ENCODE results near the gene UNC119. TPM values are rescaled to one million over a fixed set of nuclear protein-coding genes. Genes with fewer than 3 reads are reported as not detected.

The UNC119 gene
- total and polyA plus RNA-seq, 2 donors (not counting 1 experiment from before 2014, with no cell fraction given) = 19.2 to 26.4 TPM

DNA sequence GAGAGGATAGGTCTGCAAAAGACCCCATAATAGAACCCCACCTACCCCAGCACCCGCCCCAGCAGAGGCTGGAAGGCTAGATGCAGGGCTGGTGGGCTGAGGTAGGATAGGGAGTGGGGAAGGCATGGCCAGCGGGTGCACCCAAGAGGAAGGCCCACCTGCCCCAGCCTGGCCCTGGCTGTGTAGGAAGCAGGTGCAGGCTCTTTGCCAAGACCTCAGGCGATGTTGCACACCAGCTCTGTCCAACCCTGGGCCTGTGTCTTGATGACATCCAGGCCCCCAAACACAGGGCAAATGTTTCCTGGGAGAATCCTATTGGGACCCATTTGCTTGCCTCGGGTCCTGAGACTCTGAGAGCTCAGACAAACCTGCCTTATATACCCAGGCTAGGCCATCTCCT lies 12.2 kb downstream of the UNC119 start:
- H3K9me3 ChIP-seq (ENCODE audit: control insufficient read depth, insufficient read depth, low read depth, low read length) = no peaks in the 10 kb centered on the region
- H4K20me1 ChIP-seq (ENCODE audit: control insufficient read depth, extremely low read depth, insufficient read depth, low read length) = no peaks in the 10 kb centered on the region
- TF ChIP-seq CTCF (conservative IDR thresholded peaks at IDR 0.05 in 1 of 2, IDR thresholded peaks at IDR 0.05 in 1 of 2; ENCODE audit: low read depth in 1 of 2, low read length in 2 of 2) = no peak
- TF ChIP-seq EZH2 (IDR thresholded peaks at IDR 0.05; ENCODE audit: low read length, missing control alignments) = no peak
- no peak overlapping the region for H2AFZ ChIP-seq (ENCODE audit: low read length)
- H3K79me2 ChIP-seq (ENCODE audit: control insufficient read depth, insufficient read depth, low read length) = no peaks in the 10 kb centered on the region
- no peak overlapping the region for H3K4me3 ChIP-seq (replicated peaks in 1 of 4; ENCODE audit: control extremely low read depth in 1 of 4, insufficient read depth in 1 of 4, low read depth in 3 of 4, low read length in 4 of 4)
- DNase-seq (ENCODE audit: low read depth in 2 of 2) = no peak
- H3K4me2 ChIP-seq (ENCODE audit: extremely low read depth, insufficient read depth, low read length) = no peak overlapping the region
- H3K27me3 ChIP-seq (ENCODE audit: control insufficient read depth, insufficient read depth, low read length) = peaks cover 11% of the 10 kb centered on the region
- no peak overlapping the region for H3K27ac ChIP-seq (ENCODE audit: insufficient read depth, low read length)
- no peaks in the 10 kb centered on the region for H3K36me3 ChIP-seq (ENCODE audit: control insufficient read depth, insufficient read depth, low read length)
- no peak overlapping the region for H3K9ac ChIP-seq (ENCODE audit: insufficient read depth, low read length)
- H3K4me1 ChIP-seq (ENCODE audit: control insufficient read depth, extremely low read depth, insufficient read depth, low read length) = no peaks in the 10 kb centered on the region

DNA sequence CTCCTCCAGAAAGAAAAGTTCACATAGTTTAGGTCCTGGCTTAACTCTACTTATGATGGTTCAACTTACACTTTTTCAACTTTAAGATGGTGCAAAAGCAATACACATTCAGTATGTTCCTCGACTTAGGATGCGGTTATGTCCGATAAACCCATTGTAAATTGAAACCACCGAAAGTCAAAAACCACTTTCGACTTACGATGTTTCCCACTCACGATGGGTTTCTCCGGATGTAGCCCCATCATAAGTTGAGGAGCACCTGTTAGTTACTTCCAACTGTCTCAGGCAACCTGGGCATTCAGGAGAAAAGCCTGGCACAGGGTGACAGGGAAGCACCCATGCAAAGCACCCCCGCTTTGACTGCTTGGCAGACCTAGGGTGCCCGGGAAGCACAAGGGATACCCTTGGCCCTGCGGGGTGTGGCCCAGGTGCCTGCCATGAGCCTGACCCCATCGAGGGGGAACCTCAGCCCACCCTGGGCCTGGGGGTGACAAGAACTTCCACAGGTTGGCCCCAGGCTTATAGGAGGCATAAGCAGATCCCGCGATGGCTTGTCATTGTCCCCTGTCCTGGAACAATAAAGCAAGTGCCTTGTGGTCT lies 14.0 kb downstream of the UNC119 start:
- Histone ChIP-seq H2AFZ (ENCODE audit: low read length) (no peak overlapping the region), H3K36me3 (ENCODE audit: control insufficient read depth, insufficient read depth, low read length) (no peaks in the 10 kb centered on the region), H3K27ac (ENCODE audit: insufficient read depth, low read length) (no peak overlapping the region), H4K20me1 (ENCODE audit: control insufficient read depth, extremely low read depth, insufficient read depth, low read length) (no peaks in the 10 kb centered on the region), H3K4me3 (replicated peaks in 1 of 4; ENCODE audit: control extremely low read depth in 1 of 4, insufficient read depth in 1 of 4, low read depth in 3 of 4, low read length in 4 of 4) (no peak overlapping the region), H3K4me2 (ENCODE audit: extremely low read depth, insufficient read depth, low read length) (no peak overlapping the region), H3K79me2 (ENCODE audit: control insufficient read depth, insufficient read depth, low read length) (no peaks in the 10 kb centered on the region), H3K9me3 (ENCODE audit: control insufficient read depth, insufficient read depth, low read depth, low read length) (no peaks in the 10 kb centered on the region), H3K4me1 (ENCODE audit: control insufficient read depth, extremely low read depth, insufficient read depth, low read length) (no peaks in the 10 kb centered on the region), H3K27me3 (ENCODE audit: control insufficient read depth, insufficient read depth, low read length) (peaks cover 11% of the 10 kb centered on the region), H3K9ac (ENCODE audit: insufficient read depth, low read length) (no peak overlapping the region)
- no peak for DNase-seq (ENCODE audit: low read depth in 2 of 2)
- TF ChIP-seq EZH2 (IDR thresholded peaks at IDR 0.05; ENCODE audit: low read length, missing control alignments) = no peak
- TF ChIP-seq CTCF (conservative IDR thresholded peaks at IDR 0.05 in 1 of 2, IDR thresholded peaks at IDR 0.05 in 1 of 2; ENCODE audit: low read depth in 1 of 2, low read length in 2 of 2) = no peak

DNA sequence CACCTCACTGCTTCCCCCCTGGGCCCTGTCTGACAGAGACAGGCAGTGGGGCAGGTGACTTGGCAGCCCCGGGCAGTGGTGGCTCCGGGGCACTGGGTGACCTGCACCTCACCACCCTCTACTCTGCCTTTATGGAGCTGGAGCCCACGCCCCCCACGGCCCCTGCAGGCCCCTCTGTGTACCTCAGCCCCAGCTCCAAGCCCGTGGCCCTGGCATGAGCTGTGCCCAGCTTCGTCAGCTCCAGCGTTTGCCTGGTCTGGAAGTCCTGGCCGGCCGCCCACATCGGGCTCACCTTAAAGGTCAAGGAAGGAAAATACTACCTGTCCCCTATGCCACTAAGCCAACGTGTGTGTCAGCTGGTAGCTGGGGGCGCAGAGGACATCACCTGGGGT lies 15.2 kb downstream of the UNC119 start:
- peaks cover 11% of the 10 kb centered on the region for H3K27me3 ChIP-seq (ENCODE audit: control insufficient read depth, insufficient read depth, low read length)
- H2AFZ ChIP-seq (ENCODE audit: low read length) = no peak overlapping the region
- no peaks in the 10 kb centered on the region for H3K9me3 ChIP-seq (ENCODE audit: control insufficient read depth, insufficient read depth, low read depth, low read length)
- H3K4me2 ChIP-seq (ENCODE audit: extremely low read depth, insufficient read depth, low read length) = no peak overlapping the region
- H3K27ac ChIP-seq (ENCODE audit: insufficient read depth, low read length) = no peak overlapping the region
- no peak overlapping the region for H3K4me3 ChIP-seq (replicated peaks in 1 of 4; ENCODE audit: control extremely low read depth in 1 of 4, insufficient read depth in 1 of 4, low read depth in 3 of 4, low read length in 4 of 4)
- H3K4me1 ChIP-seq (ENCODE audit: control insufficient read depth, extremely low read depth, insufficient read depth, low read length) = no peaks in the 10 kb centered on the region
- TF ChIP-seq CTCF (conservative IDR thresholded peaks at IDR 0.05 in 1 of 2, IDR thresholded peaks at IDR 0.05 in 1 of 2; ENCODE audit: low read depth in 1 of 2, low read length in 2 of 2) = no peak
- TF ChIP-seq EZH2 (IDR thresholded peaks at IDR 0.05; ENCODE audit: low read length, missing control alignments) = no peak
- H3K36me3 ChIP-seq (ENCODE audit: control insufficient read depth, insufficient read depth, low read length) = no peaks in the 10 kb centered on the region
- no peak for DNase-seq (ENCODE audit: low read depth in 2 of 2)
- no peaks in the 10 kb centered on the region for H4K20me1 ChIP-seq (ENCODE audit: control insufficient read depth, extremely low read depth, insufficient read depth, low read length)
- no peak overlapping the region for H3K9ac ChIP-seq (ENCODE audit: insufficient read depth, low read length)
- H3K79me2 ChIP-seq (ENCODE audit: control insufficient read depth, insufficient read depth, low read length) = no peaks in the 10 kb centered on the region
